ENCODE measurements around the gene TMEM61. TPM values are rescaled to one million over a fixed set of nuclear protein-coding genes. Genes with fewer than 3 reads are reported as not detected.
A peak's percentile ranks its signal among the peaks of the same experiment; 100 is the strongest.

TMEM61 gene
- total RNA-seq, 1 experiment from 2014 or later: 0.95 TPM

- Histone ChIP-seq H3K79me2 (ENCODE audit: low read length) (no peaks in the 10 kb centered on the region), H3K9ac (ENCODE audit: low read length) (no peak overlapping the region), H3K27me3 (ENCODE audit: low read length) (no peaks in the 10 kb centered on the region), H2AFZ (ENCODE audit: low read length) (no peak overlapping the region), H4K20me1 (ENCODE audit: low read length) (no peaks in the 10 kb centered on the region), H3K9me2 (replicated peaks; ENCODE audit: low read length) (no peaks in the 10 kb centered on the region), H3K4me2 (ENCODE audit: low read length) (no peak overlapping the region), H3K4me3 (ENCODE audit: low read length) (no peak overlapping the region), H3K27ac (ENCODE audit: low read length) (no peak overlapping the region), H3K9me3 (ENCODE audit: low read length) (no peaks in the 10 kb centered on the region), H3F3A (ENCODE audit: low read length, unreplicated experiment) (peaks cover 5% of the 10 kb centered on the region), H3K36me3 (ENCODE audit: low read depth, low read length) (no peaks in the 10 kb centered on the region), H3K4me1 (ENCODE audit: insufficient read depth, low read length) (peaks cover 39% of the 10 kb centered on the region)
- intact Hi-C loops (cut with micrococcal nuclease): no loop called here
- BruUV-seq (replicated peaks): no TSS peak
- CTCF ChIA-PET: no interaction called here
- TF ChIP-seq CTCF (conservative IDR thresholded peaks at IDR 0.05; ENCODE audit: low read depth, low read length) (no peak), EZH2phosphoT487 (IDR thresholded peaks at IDR 0.05; ENCODE audit: borderline replicate concordance, low read length) (no peak), EZH2 (IDR thresholded peaks at IDR 0.05; ENCODE audit: low read length, unreplicated experiment) (no peak)
- no peak for DNase-seq
- no peak for ATAC-seq
- POLR2A ChIA-PET (ENCODE audit: unreplicated experiment): no interaction called here
These were observed 4.9 kb upstream of the TMEM61 start for GRCh38 chr1:54975356-54976108.

- BruUV-seq (replicated peaks): no TSS peak
- H3K9me2 ChIP-seq (replicated peaks; ENCODE audit: low read length): no peaks in the 10 kb centered on the region
- intact Hi-C loops (cut with micrococcal nuclease): no loop called here
- H3K4me1 ChIP-seq (ENCODE audit: insufficient read depth, low read length): peaks cover 28% of the 10 kb centered on the region
- H3K9me3 ChIP-seq (ENCODE audit: low read length): no peaks in the 10 kb centered on the region
- H3K36me3 ChIP-seq (ENCODE audit: low read depth, low read length): no peaks in the 10 kb centered on the region
- H2AFZ ChIP-seq (ENCODE audit: low read length): no peak overlapping the region
- DNase-seq (no peak), ATAC-seq (no peak)
- H3K4me3 ChIP-seq (ENCODE audit: low read length): no peak overlapping the region
- no peaks in the 10 kb centered on the region for H4K20me1 ChIP-seq (ENCODE audit: low read length)
- H3K79me2 ChIP-seq (ENCODE audit: low read length): no peaks in the 10 kb centered on the region
- POLR2A ChIA-PET (ENCODE audit: unreplicated experiment): no interaction called here
- no peak overlapping the region for H3K9ac ChIP-seq (ENCODE audit: low read length)
- no peak overlapping the region for H3K4me2 ChIP-seq (ENCODE audit: low read length)
- no peak overlapping the region for H3K27ac ChIP-seq (ENCODE audit: low read length)
- H3K27me3 ChIP-seq (ENCODE audit: low read length): no peaks in the 10 kb centered on the region
- peaks cover 5% of the 10 kb centered on the region for H3F3A ChIP-seq (ENCODE audit: low read length, unreplicated experiment)
- CTCF ChIA-PET: no interaction called here
- no peak for TF ChIP-seq EZH2phosphoT487 (IDR thresholded peaks at IDR 0.05; ENCODE audit: borderline replicate concordance, low read length)
- no peak for TF ChIP-seq EZH2 (IDR thresholded peaks at IDR 0.05; ENCODE audit: low read length, unreplicated experiment)
- no peak for TF ChIP-seq CTCF (conservative IDR thresholded peaks at IDR 0.05; ENCODE audit: low read depth, low read length)
These were observed 3.7 kb upstream of the TMEM61 start for GRCh38 chr1:54976747-54977146.

- ATAC-seq: no peak
- POLR2A ChIA-PET (ENCODE audit: unreplicated experiment): no interaction called here
These were observed 2.7 kb upstream of the TMEM61 start for GRCh38 chr1:54977533-54978297.

More at GRCh38 chr1:54977533-54978297, 2.7 kb upstream of the TMEM61 start:
- TF ChIP-seq EZH2phosphoT487 (IDR thresholded peaks at IDR 0.05; ENCODE audit: borderline replicate concordance, low read length) (no peak), EZH2 (IDR thresholded peaks at IDR 0.05; ENCODE audit: low read length, unreplicated experiment) (no peak), CTCF (conservative IDR thresholded peaks at IDR 0.05; ENCODE audit: low read depth, low read length) (no peak)
- DNase-seq: peak; percentile 23
- Histone ChIP-seq H3K9ac (ENCODE audit: low read length) (no peak overlapping the region), H3K4me1 (ENCODE audit: insufficient read depth, low read length) (peaks cover 21% of the 10 kb centered on the region), H3F3A (ENCODE audit: low read length, unreplicated experiment) (peaks cover 5% of the 10 kb centered on the region), H3K9me2 (replicated peaks; ENCODE audit: low read length) (no peaks in the 10 kb centered on the region), H3K36me3 (ENCODE audit: low read depth, low read length) (no peaks in the 10 kb centered on the region), H3K79me2 (ENCODE audit: low read length) (no peaks in the 10 kb centered on the region), H3K4me3 (ENCODE audit: low read length) (no peak overlapping the region), H3K27me3 (ENCODE audit: low read length) (no peaks in the 10 kb centered on the region), H3K9me3 (ENCODE audit: low read length) (no peaks in the 10 kb centered on the region), H3K27ac (ENCODE audit: low read length) (no peak overlapping the region), H4K20me1 (ENCODE audit: low read length) (no peaks in the 10 kb centered on the region), H3K4me2 (ENCODE audit: low read length) (no peak overlapping the region), H2AFZ (ENCODE audit: low read length) (no peak overlapping the region)
- BruUV-seq (replicated peaks): no TSS peak
- CTCF ChIA-PET: no interaction called here
- intact Hi-C loops (cut with micrococcal nuclease): no loop called here

Data from PC-3 (cell line).